NCI-H1436 (cell line): ENCODE results near the gene CEP85.

Experiments used
- DNase-seq: peaks from one replicate; lab custom pipeline; 2025; lab: John Stamatoyannopoulos, UW

Gene CEP85

DNA sequence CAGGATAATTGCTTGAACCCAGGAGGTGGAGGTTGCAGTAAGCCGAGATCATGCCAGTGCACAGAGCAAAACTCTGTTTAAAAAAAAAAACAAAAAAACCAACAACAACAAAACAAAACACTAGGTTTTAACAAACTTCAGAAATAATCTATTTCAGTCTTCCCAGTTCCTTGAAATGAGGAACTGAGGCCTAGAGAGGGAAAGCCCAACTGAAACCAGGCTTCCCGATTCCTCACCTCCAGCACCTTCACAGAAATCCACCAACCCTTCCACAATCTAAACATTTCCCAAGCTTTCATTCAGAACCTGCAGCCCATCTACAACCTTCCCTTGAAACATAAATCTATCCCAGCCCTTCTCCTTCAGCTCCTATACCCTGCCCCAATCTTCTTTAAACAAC, 83.1 kb downstream of the CEP85 start:
- DNase-seq, result no peak

DNA sequence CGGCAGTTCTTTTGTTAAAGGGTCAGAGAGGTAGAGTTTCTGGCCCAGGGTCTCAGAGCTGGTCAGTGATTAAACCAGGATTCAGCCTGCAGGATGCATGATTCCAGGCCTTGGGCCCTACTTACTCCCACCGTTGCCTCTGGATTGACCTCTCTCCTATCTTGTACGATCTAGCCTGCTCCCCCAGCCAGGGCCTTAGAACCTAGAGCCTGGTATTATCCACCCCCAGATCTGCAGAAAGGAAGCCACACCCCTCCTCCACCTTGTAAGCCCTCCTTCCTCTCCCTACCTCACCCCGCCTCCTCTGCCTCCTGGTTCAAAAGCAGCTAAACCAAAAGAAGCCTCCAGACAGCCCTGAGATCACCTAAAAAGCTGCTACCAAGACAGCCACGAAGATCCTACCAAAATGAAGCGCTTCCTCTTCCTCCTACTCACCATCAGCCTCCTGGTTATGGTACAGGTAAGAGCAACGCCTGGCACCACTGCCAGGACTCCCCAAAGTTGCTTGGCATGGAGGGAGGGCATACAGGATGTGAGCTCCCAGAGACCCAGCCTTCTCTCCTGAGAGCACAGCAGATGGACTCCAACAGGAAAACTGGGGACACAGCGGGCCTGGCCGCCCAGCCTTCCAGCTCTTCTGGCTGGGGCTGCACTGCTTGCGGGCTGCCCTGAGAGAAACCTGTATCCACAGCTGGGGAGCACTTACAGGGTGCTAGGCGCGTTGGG, 83.8 kb downstream of the CEP85 start, which contains the start of gene CD52:
Gene CD52 (plus strand): TSS at position 347 of the 726 bp plus-strand sequence. CDS start 60 bp downstream, at position 407.
- DNase-seq, result no peak

DNA sequence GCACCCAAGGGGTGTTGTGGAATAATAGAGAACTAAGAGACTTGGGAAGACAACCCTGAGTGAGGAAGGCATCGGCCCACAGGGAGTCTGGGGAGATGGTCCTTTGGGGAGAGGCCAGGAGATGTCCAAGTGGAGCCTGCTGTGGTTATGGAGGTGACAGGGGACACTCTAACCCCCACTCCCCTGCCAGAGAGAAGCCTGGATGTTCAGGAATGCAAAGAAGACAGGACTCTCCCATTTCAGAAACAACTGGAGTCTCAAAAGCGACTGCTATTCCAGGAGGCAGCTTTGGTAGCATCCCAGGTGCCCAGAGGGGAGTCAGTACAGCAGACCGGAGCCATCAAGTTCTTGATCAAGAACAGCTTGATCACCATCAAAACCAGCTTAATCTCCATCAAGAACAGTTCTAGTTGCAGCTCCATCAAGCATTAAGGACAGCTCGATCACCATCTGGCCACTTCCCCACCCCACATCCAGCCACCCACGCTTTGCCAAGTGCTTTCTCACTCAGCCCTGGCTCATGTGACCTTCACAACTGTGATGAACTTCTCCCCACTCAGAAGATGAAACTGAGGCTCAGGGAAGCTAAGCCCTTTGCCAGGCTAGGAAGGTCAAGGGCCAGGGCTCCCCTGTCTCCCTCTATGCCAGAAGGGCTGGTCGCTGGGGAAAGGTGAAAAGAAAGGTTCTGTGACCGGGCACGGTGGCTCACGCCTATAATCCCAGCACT, 84.5 kb downstream of the CEP85 start:
- no peak for DNase-seq

DNA sequence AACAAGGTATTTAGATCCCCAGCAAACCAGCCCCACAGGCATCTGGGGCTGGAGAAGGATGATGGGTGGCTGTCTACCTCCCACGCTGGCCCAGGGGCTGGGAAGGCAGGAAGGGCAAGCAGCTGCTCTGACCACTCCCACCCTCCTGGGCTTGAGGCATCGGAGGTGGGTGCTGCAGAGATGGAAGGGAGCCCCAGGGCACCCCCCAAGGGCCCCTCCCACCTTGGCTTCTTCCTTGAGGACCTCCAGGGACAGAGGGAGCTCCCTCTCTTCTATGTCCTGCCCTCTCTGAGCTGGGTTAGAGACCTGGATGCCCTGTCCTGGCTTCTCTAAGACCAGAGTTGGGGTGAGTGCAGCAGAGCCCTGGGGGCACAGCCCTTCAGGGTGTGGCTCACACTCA, 86.9 kb downstream of the CEP85 start:
- no peak for DNase-seq

DNA sequence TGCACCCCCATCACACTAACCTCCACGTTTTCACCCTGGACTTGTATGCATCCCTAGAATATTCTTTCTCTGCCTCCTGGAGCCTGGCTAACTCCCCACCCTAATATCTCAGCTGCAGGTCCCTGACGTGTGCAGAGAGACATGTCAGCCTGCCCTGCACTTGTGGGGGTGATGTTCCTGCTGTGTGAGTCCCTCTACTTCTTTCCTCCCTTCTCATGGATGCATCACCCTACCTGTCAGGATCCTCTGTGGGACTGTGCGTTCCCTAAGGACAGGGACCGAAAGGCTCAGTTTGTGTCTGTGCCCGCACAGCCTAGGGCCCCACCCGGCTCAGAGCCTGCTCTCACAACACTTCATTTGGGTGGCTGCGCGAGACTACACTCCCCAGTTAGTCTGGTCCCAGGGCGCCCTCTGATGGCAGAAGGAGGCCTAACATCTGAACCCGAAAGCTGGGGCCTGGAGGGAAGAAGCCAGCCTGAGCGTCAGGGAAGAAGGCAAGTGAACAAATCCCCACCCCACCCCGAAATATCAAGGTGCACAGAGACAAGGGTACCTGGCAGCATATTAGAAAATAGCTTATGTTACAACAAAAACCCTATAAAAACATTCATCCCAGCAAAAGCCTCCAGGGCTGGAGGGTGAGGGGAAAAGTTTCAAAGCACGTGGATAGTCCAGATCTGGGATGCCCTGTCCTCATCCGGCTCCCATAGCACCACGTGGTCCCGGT, 87.5 kb downstream of the CEP85 start:
- DNase-seq, result peak; percentile 72

DNA sequence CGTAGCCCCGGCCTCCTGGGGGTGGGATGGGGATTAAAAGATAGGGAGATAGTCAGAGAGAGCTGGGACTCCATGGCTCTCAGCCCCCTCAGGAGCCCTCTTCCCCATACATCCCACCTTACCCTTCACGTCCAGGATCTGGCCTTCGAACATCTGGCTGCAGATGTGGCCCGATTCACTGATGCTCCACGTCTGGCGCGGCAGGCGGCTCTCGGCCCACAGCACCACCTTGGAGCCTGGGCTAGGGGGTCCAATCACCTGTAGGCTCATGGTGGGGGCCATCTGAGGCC, 88.0 kb downstream of the CEP85 start:
- DNase-seq, result no peak

DNA sequence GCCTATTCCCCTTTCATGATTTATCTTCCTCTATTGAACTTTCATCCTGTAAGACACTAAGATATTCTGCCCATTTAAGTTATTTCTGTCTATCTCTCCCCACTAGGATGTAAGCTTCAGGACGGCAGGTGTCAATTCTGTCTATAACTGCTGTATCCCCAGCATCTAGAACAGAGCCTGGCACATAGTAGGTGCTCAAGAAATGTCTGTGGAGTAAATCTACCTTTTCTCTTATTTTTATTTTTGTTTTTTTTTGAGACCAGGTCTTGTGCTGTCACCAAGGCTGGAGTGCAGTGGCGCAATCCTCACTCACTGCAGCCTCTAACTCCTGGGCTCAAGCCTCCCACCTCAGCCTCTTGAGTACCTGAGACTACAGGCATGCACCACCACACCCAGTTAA, 89.4 kb downstream of the CEP85 start:
- no peak for DNase-seq

DNA sequence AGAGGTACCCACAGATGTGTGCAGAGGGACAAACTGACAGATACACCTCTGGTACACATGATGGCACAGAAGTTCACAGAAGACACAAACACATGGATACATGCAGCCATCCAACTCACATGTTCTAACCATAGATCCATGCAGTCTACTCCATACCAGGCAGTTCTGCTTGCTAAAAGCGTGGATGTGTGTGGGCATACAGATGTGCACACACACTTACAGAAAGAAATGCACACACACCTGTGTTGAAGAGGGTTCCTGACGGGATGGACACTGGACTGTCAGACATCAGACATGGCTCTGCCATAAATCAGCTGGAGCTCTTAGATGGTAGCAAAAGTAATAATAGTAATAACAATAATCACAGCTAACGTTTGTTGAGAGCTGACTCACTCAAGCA, 90.5 kb downstream of the CEP85 start:
- no peak for DNase-seq

DNA sequence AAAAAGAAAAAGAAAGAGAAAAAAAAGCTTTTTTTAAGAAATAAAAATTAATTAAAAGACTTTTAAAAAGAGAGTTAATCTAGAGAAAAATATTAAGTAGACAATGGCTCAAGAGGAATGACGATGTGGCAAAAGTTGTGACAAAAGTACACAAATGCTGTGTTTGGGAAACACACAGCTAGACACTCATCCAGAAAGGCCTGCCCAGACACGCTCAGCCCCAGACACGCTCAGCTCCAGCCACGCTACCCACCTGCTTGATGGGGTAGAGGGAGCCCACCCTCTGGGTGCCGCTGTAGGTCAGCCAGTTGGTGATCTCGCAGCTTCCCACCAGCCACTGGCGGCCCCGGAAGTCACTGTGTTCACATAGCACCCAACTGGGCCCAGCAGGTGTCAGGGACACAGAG, 94.0 kb downstream of the CEP85 start:
- peak; percentile 25 for DNase-seq
